ENCODE results near the gene FXYD6.
A peak's percentile ranks its signal among the peaks of the same experiment; 100 is the strongest.
"Not testable (repeated sequence)": the region's sequence is repeated elsewhere in the genome, so short reads cannot be mapped to it uniquely, and the experiment has no call there.

The FXYD6 gene

DNA sequence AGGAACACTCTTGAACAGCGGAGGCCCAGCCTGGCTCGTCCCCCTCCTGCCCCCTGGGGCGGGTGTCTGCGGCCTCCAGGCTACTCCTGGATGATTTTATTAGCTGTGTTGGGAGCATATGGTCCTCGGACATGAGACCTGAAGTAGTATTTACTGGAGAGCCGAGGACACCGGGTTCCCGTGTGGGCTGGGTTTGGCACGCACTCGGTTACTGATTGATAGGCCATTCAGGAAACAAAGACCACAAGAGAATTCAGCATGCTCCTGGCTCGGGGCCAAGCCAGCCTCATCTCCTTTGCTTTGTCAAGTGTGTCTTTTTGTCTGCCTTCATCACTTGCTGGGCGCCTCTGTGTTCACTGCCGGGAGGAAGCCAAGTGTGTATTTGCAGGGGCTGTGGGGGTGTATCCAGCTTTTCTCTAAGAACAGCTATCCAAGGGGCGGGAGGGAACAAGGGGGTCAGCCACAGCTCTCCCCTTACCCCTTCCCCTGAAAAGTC is 61.6 kb downstream of the FXYD6 start:
- H3K4me3 ChIP-seq (ENCODE audit: insufficient read depth, low read length, poor library complexity, severe bottlenecking) = no peak overlapping the region
- H2AFZ ChIP-seq (ENCODE audit: low read depth, low read length, severe bottlenecking) = no peak overlapping the region
- TF ChIP-seq CTCF (IDR thresholded peaks at IDR 0.05; ENCODE audit: insufficient read depth, low read length, poor library complexity, severe bottlenecking) (no peak), EZH2phosphoT487 (conservative IDR thresholded peaks at IDR 0.05; ENCODE audit: low read length) (no peak)
- H3K36me3 ChIP-seq (ENCODE audit: low read length) = no peaks in the 10 kb centered on the region
- peak overlapping the region; percentile 59 for H3K27ac ChIP-seq (ENCODE audit: low read depth, low read length)
- H4K20me1 ChIP-seq (ENCODE audit: low read depth, low read length) = no peaks in the 10 kb centered on the region
- peak overlapping the region; percentile 22; the same call in 1 of the 2 replicates for H3K9ac ChIP-seq (ENCODE audit: low read length)
- peak overlapping the region; percentile 60 for H3K4me2 ChIP-seq (ENCODE audit: low read depth, low read length, poor library complexity, severe bottlenecking)
- H3K27me3 ChIP-seq (ENCODE audit: low read length) = no peaks in the 10 kb centered on the region
- H3K79me2 ChIP-seq (ENCODE audit: insufficient read depth, low read length) = no peaks in the 10 kb centered on the region
- no peaks in the 10 kb centered on the region for H3K9me2 ChIP-seq (replicated peaks; ENCODE audit: insufficient read depth, low read length)
- no peaks in the 10 kb centered on the region for H3K9me3 ChIP-seq (ENCODE audit: insufficient read depth, low read length)
- no peaks in the 10 kb centered on the region for H3F3A ChIP-seq (ENCODE audit: insufficient read depth)

DNA sequence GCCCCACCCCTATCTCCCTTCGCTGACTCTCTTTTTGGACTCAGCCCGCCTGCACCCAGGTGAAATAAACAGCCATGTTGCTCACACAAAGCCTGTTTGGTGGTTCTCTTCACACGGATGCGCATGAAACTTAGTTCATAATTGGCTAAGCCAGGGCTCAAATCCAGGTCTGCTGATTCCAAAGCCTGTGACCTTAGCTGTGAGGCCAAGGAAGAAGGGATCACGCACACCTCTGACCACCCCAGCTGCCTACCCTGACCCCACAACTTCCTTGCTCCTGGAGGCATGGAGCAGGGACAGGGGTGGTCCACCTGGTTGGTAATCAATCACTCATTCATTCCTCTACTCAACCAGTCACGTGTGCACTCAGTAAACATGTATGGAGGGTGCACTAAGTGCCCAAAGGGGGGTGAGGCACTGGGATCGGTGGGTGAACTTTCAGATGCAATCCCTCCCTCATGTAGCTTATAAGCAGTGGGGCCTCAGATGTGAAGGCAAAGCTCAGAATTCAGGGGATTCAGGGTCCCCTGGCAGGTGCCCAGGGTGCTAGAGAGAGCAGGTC is 62.2 kb downstream of the FXYD6 start:
- Histone ChIP-seq H3K27ac (ENCODE audit: low read depth, low read length) (no peak overlapping the region), H4K20me1 (ENCODE audit: low read depth, low read length) (no peaks in the 10 kb centered on the region), H3F3A (ENCODE audit: insufficient read depth) (no peaks in the 10 kb centered on the region), H3K4me3 (ENCODE audit: insufficient read depth, low read length, poor library complexity, severe bottlenecking) (no peak overlapping the region), H3K79me2 (ENCODE audit: insufficient read depth, low read length) (no peaks in the 10 kb centered on the region), H3K27me3 (ENCODE audit: low read length) (no peaks in the 10 kb centered on the region), H3K9me3 (ENCODE audit: insufficient read depth, low read length) (no peaks in the 10 kb centered on the region), H3K36me3 (ENCODE audit: low read length) (no peaks in the 10 kb centered on the region), H2AFZ (ENCODE audit: low read depth, low read length, severe bottlenecking) (no peak overlapping the region), H3K9ac (ENCODE audit: low read length) (no peak overlapping the region), H3K9me2 (replicated peaks; ENCODE audit: insufficient read depth, low read length) (no peaks in the 10 kb centered on the region), H3K4me2 (ENCODE audit: low read depth, low read length, poor library complexity, severe bottlenecking) (no peak overlapping the region)
- no peak for TF ChIP-seq EZH2phosphoT487 (conservative IDR thresholded peaks at IDR 0.05; ENCODE audit: low read length)
- no peak for TF ChIP-seq CTCF (IDR thresholded peaks at IDR 0.05; ENCODE audit: insufficient read depth, low read length, poor library complexity, severe bottlenecking)

- H3K36me3 ChIP-seq (ENCODE audit: low read length); H3K27ac ChIP-seq (ENCODE audit: low read depth, low read length); H3K9ac ChIP-seq (ENCODE audit: low read length); H3K9me2 ChIP-seq (replicated peaks; ENCODE audit: insufficient read depth, low read length); H3K79me2 ChIP-seq (ENCODE audit: insufficient read depth, low read length); H3F3A ChIP-seq (ENCODE audit: insufficient read depth); H3K27me3 ChIP-seq (ENCODE audit: low read length); H3K4me2 ChIP-seq (ENCODE audit: low read depth, low read length, poor library complexity, severe bottlenecking); H2AFZ ChIP-seq (ENCODE audit: low read depth, low read length, severe bottlenecking); H4K20me1 ChIP-seq (ENCODE audit: low read depth, low read length); H3K9me3 ChIP-seq (ENCODE audit: insufficient read depth, low read length); H3K4me3 ChIP-seq (ENCODE audit: insufficient read depth, low read length, poor library complexity, severe bottlenecking): not testable (repeated sequence)
Observed at GRCh38 chr11:117810056-117810451, 66.4 kb downstream of the FXYD6 start.

DNA sequence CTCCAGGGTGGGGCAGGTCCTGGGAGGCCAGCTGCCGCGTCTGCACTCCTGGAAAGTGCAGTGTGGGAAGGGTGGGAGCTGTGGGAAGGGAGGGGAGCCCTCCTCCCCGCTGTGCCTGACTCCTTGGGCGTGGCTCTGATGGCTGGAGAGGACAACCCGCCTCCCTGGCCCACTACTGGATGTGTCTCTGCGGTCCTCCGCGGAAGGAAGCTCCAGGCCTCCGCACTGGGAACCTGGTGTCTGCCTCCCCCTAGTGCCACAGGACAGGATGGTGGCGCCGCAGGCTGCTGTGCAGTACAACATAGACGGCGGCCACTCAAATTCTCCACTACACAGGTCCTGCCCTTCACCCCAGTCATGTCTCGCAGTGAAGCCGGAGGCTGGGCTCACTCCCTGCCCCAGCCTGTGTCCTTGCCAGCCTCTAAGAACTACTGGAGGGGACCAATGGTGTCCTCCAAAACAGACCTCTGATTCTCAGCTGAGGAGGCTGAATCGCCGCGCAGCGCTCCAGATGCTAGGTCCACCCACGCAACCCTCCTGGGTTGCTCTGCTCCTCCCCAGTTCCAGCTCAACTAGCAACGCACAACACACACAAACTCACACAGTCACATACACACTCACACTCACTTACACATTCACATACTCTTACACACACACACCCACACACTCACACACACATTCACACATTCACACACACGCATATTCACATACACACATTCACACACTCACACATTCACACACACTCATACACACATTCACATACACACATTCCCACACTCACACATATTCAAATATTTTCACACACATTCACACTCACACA is 67.0 kb downstream of the FXYD6 start:
- H3K27me3 ChIP-seq (ENCODE audit: low read length) = no peaks in the 10 kb centered on the region
- no peaks in the 10 kb centered on the region for H3K36me3 ChIP-seq (ENCODE audit: low read length)
- TF ChIP-seq CTCF (IDR thresholded peaks at IDR 0.05; ENCODE audit: insufficient read depth, low read length, poor library complexity, severe bottlenecking) (no peak), EZH2phosphoT487 (conservative IDR thresholded peaks at IDR 0.05; ENCODE audit: low read length) (no peak)
- H3K9me2 ChIP-seq (replicated peaks; ENCODE audit: insufficient read depth, low read length) = no peaks in the 10 kb centered on the region
- H3K79me2 ChIP-seq (ENCODE audit: insufficient read depth, low read length) = no peaks in the 10 kb centered on the region
- no peak overlapping the region for H3K9ac ChIP-seq (ENCODE audit: low read length)
- no peaks in the 10 kb centered on the region for H3K9me3 ChIP-seq (ENCODE audit: insufficient read depth, low read length)
- H4K20me1 ChIP-seq (ENCODE audit: low read depth, low read length) = no peaks in the 10 kb centered on the region
- no peaks in the 10 kb centered on the region for H3F3A ChIP-seq (ENCODE audit: insufficient read depth)
- H3K4me3 ChIP-seq (ENCODE audit: insufficient read depth, low read length, poor library complexity, severe bottlenecking) = no peak overlapping the region
- H3K27ac ChIP-seq (ENCODE audit: low read depth, low read length) = no peak overlapping the region
- H2AFZ ChIP-seq (ENCODE audit: low read depth, low read length, severe bottlenecking) = no peak overlapping the region
- no peak overlapping the region for H3K4me2 ChIP-seq (ENCODE audit: low read depth, low read length, poor library complexity, severe bottlenecking)

Measured in SU-DHL-6 (cell line).